GM18508 (cell line): Measurements from ENCODE around the gene COQ10A.
A peak's percentile ranks its signal among the peaks of the same experiment; 100 is the strongest.
"Not testable (repeated sequence)": the region's sequence is repeated elsewhere in the genome, so short reads cannot be mapped to it uniquely, and the experiment has no call there.

ENCODE experiments used
- ATAC-seq: cut with Tn5 transposase; IDR thresholded peaks from one replicate; pipeline ENCODE4 v1.9.1; 2021; ENCODE audit warnings: moderate number of reproducible peaks; ENCODE audit not compliant: insufficient read depth, unreplicated experiment

The COQ10A gene

DNA sequence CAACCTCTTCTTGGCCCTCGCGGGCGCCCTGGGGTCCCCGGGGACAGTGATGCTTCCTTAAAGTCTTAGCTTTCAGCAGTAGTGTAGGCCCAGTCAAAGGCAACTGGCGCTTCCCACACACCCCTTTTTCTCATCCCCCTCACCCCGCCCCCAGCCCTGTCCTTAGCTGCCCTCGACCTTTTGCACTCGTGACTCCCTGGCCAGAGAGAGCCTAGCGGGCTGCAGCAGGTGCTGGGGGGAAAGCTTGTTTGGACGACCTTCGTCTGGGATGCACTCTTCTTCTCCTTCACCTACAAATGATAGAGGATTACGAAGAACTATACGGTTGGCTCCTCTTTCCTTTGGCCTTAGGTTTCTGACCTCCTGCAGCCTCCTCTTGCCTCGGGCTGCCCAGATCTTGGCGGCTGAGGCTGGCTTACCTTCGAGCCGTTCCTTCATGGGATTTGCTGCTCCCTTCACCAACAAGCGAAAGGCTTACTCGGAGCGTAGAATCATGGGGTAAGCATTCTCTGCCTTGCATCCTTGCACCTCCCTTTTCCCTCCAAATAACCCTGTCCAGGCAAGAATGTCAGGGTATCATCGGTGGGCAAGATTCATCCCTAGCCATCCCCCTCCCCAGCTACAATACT, 815 bp downstream of the COQ10A start:
- no peak for ATAC-seq

DNA sequence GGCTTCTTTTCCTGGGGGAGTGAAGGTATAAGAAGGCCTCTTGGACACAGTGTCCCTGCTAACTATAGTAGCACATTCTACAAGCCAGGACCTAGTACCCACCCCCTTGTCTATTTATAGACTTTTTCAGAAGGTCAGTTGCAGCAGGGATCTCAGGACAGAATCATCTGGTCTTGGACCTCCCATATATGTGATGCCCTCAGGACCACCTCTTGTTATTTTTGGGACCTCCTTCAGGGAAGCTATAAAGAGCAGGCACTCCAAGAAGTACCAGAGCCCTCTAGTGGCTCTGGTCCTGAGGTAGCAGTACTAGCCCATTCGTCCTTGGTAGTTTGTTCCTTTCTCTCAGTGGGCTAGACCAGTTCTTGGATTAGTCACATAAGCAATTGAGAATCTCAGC, 4.3 kb downstream of the COQ10A start:
- ATAC-seq, result no peak

DNA sequence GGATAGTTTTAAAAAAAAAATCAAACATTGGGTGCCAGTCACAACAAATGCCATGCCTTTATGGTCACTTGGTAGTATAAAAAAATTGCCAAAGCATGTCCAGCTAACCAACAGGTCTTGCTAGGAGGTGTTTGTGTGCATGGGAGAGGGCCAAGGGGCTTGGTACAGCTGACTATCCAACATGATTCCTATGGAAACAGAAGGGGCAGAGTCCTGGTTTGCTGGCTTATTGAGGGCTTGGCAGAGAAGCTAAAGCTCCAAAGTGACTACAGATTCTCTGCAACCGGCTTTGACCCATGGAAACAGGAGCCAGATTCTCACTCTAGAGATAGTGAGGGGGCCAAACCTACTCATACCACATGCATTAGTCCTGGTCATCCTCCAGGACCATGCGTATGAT, 5.7 kb downstream of the COQ10A start:
- ATAC-seq, result not testable (repeated sequence)

DNA sequence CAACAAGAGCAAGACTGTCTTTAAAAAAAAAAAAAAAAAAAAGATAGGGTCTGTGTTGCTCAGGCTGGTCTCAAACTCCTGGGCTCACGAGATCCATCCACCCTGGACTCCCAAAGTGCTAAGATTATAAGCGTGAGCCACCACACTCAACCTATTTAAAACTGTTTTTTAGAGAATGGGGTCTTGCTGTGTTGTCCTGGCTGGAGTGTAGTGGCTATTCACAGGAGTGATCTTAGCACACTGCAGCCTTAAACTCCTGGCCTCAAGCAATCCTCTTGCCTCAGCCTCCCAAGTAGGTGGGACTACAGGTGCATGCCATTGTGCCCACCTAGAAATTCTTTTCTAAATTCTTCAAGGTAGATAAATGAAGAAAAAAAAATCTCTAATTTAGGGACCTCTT, 7.6 kb downstream of the COQ10A start:
- no peak for ATAC-seq

DNA sequence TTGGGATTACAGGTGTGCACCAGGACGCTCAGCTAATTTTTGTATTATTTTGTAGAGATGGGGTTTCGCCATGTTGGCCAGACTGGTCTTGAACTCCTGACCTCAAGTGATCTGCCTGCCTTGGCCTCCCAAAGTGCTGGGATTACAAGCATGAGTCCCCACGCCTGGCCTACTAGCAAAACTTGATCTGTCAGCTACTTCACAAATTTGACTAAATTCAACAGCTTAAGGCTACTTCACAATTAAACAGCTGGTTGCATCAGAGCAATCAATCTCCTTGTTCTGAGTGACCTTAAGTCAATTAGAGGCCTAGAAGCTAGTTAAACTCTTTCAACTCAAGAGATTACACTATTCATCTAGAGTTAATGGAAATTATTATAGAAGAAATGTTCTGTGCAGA, 12.2 kb downstream of the COQ10A start:
- ATAC-seq, result no peak

DNA sequence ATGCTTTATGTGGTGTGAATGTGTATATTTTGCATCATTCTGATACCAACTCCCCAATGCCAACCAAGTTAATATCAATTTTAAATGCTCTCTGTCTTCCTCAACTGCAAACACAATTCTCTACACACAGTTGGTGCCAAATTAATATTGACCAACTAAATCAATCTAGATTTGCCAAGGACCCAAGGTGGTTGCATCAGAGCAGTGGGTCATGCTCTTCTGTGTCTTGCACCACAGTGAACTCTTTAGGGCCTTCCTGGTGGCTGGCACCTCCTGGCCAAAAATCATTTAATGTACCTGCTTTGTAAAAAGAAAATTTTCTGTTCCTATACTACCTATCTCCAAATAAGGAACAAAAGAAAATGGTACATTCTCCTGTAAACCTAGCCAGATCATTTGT, 14.1 kb downstream of the COQ10A start:
- no peak for ATAC-seq

DNA sequence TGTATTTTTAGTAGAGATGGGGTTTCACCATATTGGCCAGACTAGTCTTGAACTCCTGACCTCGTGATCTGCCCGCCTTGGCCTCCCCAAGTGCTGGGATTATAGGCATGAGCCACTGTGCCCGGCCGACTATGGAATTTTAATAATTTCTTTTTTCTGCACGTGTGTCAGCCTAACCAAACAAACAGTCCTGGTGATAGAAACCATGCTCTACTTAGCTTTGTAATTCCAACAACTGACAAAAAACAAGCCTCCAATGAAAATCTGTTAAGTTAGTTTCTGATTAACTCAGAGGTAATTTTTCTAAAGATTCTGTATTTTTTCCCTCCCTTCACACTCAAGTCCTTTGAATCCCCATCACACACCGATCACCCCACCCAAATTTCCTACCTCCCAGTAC, 15.3 kb downstream of the COQ10A start:
- no peak for ATAC-seq

DNA sequence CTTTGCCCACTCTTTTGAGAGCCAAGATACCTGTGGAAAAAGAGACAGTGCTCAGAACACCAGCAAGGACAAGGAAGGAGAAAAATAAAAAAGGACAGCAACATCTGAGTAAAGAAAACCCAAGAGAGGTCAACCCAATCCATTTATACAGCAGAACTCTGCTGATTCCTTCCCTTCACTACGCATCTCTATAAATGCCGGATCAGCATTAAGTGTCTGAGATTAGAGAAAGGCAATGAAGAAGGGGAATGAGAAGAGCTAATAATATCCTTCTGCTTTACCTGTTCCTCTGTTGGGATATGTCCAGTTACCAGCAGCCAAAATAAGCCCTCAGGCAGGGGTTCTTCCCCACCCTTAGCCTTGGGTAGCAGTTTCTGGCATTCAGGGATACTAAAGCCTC, 15.8 kb downstream of the COQ10A start:
- ATAC-seq, result no peak

DNA sequence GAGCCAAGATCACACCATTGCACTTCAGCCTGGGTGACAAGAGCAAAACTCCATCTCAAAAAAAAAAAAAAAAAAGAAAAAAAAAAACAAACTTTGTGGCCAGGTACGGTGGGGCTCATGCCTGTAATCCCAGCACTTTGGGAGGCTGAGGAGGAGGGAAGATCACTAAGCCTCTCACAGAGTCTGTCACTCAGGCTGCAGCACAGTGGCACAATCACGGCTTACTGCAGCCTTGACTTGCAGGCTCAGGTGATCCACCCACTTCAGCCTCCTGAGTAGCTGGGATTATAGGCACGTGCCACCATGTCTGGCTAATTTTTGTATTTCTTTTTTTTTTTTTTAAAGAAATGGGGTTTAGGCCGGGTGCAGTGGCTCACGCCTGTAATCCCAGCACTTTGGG, 17.5 kb downstream of the COQ10A start:
- ATAC-seq, result not testable (repeated sequence)

DNA sequence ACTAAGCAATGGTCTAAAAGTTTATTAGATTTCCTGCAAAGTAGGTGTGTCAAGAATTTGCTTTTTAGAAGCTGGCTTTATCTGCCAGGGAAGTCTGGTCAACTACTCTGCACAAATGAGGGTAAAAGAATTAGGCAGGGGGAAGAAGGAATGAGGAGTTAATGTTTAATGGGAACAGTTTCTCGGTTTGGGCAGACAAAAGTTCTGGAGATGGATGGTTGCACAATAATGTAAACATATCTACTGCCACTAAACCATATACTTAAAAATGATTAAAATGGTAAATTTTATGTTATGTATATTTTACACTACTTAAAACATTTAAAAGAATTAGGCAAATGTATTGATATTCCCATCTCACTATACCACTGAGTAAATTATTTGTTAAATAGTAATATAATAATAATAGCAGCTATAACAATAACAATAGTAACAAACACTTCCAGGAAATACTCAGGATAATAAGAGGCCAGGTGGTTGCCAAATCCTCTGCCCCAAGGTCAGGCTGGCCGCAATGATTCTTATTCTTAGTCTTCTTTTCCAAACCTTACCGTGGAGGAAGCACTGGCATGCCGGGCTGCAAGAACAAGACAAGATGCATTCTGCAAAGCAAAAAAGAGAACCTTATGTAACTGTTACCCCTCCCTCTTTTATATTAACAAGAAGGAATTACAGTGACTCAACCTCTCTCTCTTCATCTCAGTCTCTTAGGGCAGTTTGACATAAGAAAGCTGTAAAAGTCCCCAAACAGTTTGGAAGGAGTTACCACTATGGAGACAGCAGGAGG, 19.5 kb downstream of the COQ10A start:
- ATAC-seq, result no peak

DNA sequence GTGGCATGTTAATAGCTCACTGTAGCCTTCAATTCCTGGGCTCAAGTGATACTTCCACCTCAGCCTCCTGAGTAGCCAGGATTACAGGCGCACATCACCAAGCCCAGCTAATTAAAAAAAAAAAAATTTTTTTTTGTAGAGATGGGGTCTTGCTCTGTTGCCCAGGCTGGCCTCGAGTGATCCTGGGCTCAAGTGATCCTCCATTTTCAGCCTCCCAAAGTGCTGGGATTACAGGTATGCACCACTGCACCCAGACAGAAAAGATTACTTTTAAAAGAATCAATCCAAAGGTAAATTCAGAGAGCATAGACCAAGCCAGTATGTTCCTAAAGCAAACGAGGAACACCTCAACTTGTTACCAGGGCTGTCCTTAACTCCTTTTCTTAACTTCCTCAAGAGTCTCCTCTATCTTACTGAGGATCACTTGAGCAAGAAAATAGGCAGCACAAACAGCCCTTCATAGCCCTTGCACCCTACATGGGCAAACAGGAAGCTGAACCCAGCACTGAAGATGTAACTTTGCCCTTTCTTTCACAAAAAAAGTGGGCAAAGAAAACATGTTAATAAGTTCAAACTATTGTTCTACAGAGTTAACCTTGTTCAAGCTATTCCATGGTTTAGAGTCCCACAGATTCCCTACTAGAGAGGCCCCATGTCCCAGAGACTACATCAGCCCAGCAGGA, 22.1 kb downstream of the COQ10A start:
- no peak for ATAC-seq

DNA sequence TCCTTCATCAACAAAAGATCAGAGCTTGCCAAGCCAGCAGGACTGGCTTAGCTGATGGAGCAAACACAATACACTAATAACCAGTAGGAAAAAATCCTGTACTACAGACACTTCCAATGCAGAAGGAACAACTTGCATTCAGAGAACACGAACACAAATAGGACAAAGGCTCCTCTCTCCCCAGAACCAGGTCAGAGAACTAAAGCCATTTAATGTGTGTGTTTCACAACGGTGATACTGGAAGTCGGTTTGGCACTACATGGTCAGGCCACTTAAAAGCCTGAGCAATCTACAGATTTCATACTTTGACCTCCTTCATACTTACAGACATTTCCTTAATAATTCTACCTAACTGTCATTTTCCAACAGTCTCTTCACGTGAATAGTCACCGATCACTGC, 27.1 kb downstream of the COQ10A start:
- ATAC-seq, result no peak

DNA sequence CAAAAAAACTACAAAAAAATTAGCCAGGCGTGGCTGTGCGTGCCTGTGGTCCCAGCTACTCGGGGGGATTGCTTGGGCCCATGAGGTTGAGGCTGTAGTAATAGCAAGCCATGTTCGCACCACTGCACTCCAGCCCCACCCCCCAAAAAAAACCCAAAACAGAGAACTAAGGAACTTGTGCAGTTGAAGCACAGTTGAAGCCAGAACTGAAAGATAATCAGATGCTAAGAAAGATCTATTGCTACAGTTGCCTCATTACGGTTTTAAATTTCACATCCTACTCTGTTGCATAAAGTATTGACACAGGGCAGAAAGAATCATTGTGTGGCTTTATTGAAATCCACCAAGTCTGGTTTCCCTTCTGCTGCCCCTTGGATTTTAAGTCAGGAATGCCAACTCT, 29.6 kb downstream of the COQ10A start:
- no peak for ATAC-seq

DNA sequence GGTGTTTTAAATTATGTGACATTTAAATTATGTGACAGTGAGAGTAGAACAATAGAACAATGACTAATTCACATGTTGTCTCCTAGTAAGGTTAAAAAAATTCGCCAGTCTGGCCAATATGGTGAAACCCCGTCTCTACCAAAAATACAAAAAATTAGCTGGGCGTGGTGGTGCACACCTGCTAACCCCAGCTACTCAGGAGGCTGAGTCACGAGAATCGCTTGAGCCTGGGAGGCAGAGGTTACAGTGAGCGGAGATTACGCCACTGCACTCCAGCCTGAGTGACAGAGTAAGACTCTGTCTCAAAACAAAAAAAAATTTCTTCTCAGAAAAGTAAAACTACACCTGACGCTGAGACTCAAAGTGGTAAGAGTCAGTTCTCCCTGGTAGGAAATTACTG, 30.7 kb downstream of the COQ10A start:
- ATAC-seq, result no peak

DNA sequence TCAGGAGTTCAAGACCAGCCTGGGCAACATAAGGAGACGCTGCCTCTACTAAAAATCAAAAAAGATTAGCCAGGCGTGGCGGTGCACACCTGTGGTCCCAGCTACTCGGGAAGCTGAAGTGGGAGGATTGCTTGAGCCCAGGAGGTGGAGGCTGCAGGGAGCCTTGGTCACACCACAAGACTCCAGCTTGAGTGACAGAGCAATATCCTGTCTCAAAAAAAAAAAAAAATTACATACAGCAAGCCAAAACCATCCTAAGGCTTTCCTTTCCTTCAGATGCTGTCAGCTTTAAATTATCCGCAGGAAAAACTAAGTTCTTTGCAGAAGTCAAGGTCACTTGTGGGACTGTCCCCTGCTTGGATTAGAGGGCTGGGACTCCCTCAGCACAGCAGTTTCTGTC, 32.1 kb downstream of the COQ10A start:
- no peak for ATAC-seq

DNA sequence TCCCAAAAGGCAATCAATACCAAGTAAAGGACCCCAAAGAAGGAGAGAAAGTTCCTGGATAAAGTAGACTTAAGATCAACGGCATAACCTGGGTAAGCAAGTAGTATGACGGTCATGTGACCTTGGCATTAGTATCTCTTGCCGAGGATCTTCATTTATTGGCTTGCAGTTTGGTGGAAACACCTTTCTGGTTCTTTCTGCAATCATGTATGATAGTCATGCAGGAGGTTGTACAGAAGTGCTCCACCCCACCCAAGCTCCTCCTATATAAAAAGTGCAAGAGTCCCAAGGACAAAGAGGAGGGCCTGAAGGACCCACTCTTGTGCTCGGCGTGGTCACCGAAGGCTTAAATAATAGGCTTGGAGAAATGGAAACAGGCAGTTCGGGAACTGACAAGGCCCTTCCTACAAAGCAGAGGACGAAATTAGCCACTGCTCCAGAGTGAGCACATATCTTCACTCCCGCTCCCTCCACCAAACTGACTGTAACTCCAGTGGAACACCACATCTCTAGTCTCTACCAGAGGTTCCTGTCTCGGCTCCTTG, 32.6 kb downstream of the COQ10A start:
- no peak for ATAC-seq

DNA sequence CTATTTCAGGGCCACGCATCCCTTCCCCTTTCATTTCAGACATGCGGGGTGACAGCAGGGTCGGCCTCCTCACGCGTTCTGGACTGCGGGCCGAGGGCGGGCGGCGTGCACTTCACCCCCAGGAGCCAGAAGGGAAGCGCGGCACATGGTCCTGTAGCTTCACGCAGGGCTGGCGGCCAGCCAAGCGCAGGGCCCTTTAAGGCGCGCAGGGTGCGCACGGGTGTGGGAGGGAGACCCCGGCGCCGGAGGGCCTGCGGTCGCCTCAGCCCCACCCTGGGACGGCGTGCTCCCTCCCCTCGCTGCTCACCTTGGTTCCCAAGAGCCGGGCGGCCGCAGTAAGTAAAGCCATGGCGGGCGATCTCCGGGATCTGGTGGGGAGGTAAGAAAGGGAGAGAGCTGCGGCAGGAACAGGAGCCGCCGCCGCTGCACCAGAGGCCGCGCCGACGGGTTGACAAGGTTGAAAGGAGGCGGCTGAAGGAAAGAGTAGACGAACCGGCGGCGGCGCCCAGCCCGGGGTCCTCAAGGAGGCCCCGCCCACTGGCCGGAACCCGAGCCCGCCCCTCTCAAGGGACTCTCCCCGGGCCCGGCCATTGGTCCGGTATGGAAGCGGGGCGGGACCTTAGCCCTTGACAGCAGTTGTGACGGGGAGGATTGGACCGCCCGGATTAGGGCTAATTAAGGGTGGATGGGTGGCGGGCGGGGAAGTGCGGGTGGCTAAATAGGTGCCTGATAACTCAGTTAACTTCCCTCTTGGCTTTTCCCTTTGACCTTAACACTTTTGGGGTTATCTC, 33.3 kb downstream of the COQ10A start, which contains the start of gene CS:
CS (minus strand) TSS at position 478 of the 791 bp plus-strand sequence; CDS start at position 349, 129 bp downstream.
- ATAC-seq, result peak; percentile 79

DNA sequence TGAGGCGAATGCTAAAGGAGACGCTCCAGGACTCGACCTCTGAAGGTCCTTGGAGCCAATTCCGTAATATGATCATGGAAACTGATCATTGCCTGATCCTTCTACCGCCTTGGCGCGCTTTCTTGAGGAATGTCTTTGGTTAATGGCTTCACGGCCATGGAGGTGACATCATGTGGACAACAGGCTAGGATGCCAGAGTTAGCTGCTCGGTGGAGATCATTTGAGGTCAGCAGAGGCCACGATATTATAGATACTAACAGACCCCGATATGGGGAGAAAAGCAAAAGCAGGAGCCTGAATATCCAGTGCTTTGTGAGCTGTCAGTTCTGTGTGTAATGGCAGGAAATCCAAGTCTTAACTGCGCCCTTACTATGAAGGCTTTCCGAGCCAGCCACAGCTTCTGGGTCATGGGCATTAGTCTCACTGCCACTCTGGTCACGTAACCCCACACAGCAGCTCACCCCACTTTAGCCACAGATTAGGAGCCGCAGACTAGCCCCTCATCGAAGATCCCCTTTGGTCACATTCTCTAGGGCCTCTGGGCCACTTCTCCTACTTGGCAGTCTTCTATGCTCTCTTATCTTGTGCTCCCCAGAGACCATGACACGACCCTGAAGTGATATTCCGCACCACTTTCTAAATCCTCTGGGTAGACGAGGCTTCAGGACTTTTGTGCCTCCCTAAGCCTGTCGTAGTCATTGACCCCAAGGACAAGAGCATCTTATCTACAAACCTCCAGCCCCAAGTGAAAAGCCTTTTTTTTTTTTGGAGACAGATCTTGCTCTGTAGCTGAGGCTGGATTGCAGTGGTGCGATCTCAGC, 34.1 kb downstream of the COQ10A start:
- no peak for ATAC-seq

DNA sequence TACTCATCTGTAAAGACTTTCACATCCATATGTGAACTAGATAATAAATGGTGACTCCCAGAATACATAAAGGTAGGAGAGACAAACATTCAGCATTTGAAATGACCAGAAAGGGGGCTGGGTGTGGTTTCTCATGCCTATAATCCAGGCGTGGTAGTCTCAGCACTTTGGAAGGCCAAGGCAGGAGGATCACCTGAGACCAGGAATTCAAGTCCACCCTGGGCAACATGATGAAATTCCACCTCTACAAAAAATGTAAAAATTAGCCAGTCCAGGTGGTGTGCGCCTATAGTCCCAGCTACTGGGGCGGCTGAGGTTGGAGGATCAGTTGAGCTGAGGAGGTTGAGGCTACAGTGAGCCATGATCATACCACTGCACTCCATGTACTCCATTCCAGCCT, 37.5 kb downstream of the COQ10A start:
- no peak for ATAC-seq
